Muscle of arm (tissue), 12 donors: ENCODE measurements around the gene PITPNM3. TPM values are rescaled to one million over a fixed set of nuclear protein-coding genes. Genes with fewer than 3 reads are reported as not detected.
A peak's percentile ranks its signal among the peaks of the same experiment; 100 is the strongest.

Source experiments
- DNase-seq: peaks from one replicate; pipeline ENCODE4 v3.0.0-alpha.2; 2013
- polyA plus RNA-seq, 12 donors: library from polyadenylated mRNA; unstranded; fragments of 120-200 nt; gene quantifications; one replicate each; pipeline ENCODE4 v1.2.1, GENCODE V29; 2013; ENCODE audit not compliant: insufficient read length in 12 of 12

The PITPNM3 gene
- polyA plus RNA-seq, 12 donors, result 2.5 to 10.3 (median 5.8) TPM; not detected in 1

- DNase-seq, result no peak
These were observed 27.8 kb downstream of the PITPNM3 start for GRCh38 chr17:6528557-6528956.

GRCh38 chr17:6526362-6527152 lies 29.8 kb downstream of the PITPNM3 start:
- DNase-seq, result no peak

- no peak for DNase-seq
These were observed 30.6 kb downstream of the PITPNM3 start for GRCh38 chr17:6525731-6526130.

- DNase-seq, result no peak
These were observed 31.2 kb downstream of the PITPNM3 start for GRCh38 chr17:6525141-6525540.

- no peak for DNase-seq
These were observed 31.8 kb downstream of the PITPNM3 start for GRCh38 chr17:6524520-6524919.

- DNase-seq, result no peak
These were observed 32.5 kb downstream of the PITPNM3 start for GRCh38 chr17:6523809-6524355.

GRCh38 chr17:6523330-6523729 lies 33.0 kb downstream of the PITPNM3 start:
- DNase-seq, result no peak

- no peak for DNase-seq
These were observed 34.8 kb downstream of the PITPNM3 start for GRCh38 chr17:6521586-6521985.

GRCh38 chr17:6517062-6517461 lies 39.3 kb downstream of the PITPNM3 start:
- DNase-seq, result no peak

GRCh38 chr17:6514371-6514770 lies 42.0 kb downstream of the PITPNM3 start:
- DNase-seq, result no peak

GRCh38 chr17:6512552-6512951 lies 43.8 kb downstream of the PITPNM3 start:
- DNase-seq, result no peak

GRCh38 chr17:6510321-6510977 lies 45.9 kb downstream of the PITPNM3 start:
- no peak for DNase-seq

GRCh38 chr17:6509921-6510320 lies 46.4 kb downstream of the PITPNM3 start:
- DNase-seq, result no peak

GRCh38 chr17:6509031-6509771 lies 47.2 kb downstream of the PITPNM3 start:
- no peak for DNase-seq

GRCh38 chr17:6508519-6509030 lies 47.8 kb downstream of the PITPNM3 start:
- no peak for DNase-seq

GRCh38 chr17:6508016-6508415 lies 48.3 kb downstream of the PITPNM3 start:
- DNase-seq, result no peak

- DNase-seq, result peak; percentile 30
These were observed 48.8 kb downstream of the PITPNM3 start for GRCh38 chr17:6507535-6507934.

GRCh38 chr17:6506679-6507231 lies 49.6 kb downstream of the PITPNM3 start:
- no peak for DNase-seq

GRCh38 chr17:6505425-6506142 lies 50.8 kb downstream of the PITPNM3 start:
- DNase-seq, result no peak

- DNase-seq, result no peak
These were observed 52.6 kb downstream of the PITPNM3 start for GRCh38 chr17:6503641-6504195.
